ENCODE measurements around the gene LIPG.

Gene LIPG

GRCh38 chr18:49616618-49617328 is 54.9 kb downstream of the LIPG start:
- no peak for DNase-seq

GRCh38 chr18:49617329-49617695 is 55.5 kb downstream of the LIPG start:
- no peak for DNase-seq

DNA sequence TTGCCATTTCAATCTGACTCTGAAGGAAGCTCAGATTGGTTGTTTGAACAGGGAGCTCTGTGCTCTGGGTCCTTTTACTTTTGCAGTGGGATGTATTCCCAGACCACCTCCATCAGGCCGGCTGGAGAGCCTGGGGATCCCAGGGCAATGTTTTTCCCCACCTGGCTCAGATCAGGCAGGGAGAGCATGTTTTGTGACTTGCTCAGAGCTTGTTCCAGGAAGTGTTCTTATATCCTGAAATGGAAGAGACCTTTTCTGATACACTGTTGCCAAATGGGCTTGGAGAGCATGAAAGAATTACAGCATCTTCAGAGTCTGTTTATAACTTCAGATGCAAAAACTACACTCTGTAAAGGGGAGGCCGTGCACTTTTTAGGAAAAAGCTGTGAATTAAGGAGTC is 56.0 kb downstream of the LIPG start:
- DNase-seq: no peak

DNA sequence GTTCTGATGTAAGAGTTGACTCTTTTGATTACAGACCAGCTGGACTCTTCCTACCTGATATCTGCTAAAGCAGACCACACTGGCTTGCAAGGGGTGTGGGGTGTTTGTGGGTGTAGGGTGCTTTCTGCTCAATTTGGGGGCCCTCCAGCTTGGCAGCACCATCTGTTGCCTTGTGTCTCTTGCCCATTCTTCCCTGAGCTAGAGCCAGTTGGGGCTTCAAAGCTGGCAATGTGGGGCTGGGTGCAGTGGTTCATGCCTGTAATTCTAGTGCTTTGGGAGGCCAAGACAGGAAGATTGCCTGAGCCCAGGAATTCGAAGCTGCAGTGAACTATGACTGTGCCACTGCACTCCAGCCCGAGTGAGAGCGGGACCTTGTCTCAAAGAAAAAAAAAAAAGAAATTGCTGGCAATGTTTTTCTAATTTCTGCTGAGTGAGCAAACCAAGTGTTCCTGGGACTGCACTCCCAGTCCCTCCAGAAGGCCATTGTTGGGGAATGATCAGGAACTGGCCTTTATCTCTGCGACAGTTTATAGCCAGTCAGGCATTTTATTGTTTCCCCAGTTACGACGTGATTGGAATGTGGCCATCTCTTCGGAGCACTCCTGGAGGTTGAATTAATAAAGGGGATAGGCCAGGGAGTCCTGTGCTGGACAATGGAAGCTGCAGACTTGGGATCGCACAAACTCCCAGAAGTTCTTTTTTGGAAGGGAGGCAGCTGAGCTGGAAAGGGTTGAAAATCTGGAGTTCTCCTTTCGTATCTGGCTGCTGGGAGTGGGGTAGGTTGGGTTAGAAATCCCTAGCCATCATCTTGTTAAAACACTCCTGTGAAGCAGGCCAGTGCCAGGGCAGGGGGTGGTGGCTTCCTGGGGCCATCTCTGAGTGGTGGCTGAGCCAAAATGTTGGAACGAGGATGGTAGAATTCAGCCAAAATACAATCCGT is 57.2 kb downstream of the LIPG start:
- no peak for DNase-seq

DNA sequence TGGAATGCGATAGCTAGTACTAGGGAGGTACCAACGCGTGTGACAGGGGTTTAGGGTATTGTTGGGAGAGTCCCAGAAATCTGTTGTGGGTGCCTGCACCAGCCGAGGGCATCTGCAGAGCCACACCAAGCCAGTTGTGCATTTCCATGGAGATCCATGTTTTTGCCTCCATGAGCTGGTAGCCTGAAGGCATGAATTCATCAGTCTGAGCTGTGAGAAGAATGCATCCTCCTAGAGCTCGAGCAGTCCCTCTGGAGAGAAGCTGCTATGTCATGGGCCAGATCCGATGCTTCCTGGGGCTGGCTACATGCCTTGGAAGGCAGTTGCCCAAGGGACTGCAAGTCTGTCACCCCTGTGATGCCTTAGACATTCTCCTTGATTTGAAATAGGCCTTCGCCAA is 57.9 kb downstream of the LIPG start:
- no peak for DNase-seq

GRCh38 chr18:49621301-49621700 is 59.4 kb downstream of the LIPG start:
- no peak for DNase-seq

GRCh38 chr18:49621717-49622351 is 60.0 kb downstream of the LIPG start:
- no peak for DNase-seq

GRCh38 chr18:49623571-49623970 is 61.7 kb downstream of the LIPG start:
- no peak for DNase-seq

- DNase-seq: no peak
These were observed 63.3 kb downstream of the LIPG start for GRCh38 chr18:49625021-49625691.

DNA sequence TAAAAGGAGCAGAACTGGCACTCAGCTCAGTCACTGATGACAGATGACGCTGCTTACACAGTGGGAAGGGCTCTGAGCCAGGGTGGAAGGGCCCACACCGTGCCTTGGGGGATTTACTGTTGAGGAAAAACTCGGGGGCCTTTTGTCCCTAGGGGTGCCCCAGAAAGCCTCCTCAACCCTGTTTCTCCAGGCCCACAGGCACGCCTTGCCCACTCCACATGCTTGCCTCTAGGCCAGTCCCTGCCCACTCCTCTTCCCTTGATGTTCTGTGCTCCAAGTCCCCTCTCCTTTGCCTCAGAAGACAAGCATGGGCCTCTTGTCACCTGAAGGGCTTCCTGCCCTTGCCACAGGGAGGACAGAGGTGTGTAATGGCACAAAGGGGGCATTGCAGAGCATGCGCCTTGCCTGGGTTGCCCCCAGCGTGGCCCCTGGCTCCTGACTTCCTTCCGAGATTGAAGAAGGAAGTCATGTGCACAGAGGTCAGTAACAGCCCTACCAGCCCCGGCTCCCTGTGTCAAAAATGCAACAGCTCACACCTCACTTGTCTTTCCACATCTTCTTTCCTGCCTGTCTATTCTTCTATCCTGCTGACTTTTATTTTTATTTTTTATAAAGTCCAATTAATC is 65.1 kb downstream of the LIPG start:
- DNase-seq: no peak

- no peak for DNase-seq
These were observed 66.3 kb downstream of the LIPG start for GRCh38 chr18:49628119-49628518.

DNA sequence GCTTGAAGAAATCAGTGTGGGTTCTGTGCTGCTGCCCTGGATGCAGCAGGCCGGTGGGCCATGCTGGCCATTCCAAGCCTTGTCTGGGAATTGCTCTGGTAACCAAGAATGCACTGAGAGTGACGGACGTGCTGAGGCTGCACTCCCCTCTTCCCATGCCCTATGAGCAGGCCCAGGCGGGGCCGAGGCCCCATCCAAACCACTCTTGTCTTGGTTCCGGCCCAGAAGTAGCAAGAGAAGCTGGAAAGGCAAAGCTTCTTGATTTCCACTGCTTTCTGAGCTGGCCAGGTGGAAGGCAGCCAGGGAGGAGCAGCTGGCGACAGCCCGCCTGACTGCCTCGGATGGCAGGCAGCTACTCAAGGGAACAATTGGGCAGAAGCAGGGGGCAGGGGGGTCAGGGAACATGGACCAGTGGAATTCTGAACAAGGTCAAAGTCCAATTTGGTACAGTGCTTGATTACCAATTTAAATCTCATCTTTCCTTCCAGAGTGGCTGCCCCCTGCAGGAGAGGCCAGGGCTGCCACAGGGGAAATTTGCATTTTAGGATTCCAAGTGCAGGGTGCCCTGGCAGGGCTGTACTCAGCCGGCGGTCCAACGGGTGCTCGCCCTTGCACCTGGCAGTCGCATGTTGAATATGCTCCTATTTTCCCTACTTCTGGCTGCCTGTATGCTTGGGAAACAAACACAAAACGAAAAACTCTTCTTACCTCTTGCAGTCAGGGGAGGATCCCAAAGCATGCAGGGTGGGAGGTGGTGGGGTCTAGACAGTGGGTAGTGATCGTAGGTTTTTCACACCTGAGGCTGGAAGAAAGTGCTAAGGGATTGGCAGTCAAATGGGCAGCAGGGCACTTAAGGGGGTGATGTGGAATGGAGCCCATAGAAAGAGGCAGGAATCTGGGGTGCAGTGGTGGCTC is 67.3 kb downstream of the LIPG start:
- DNase-seq: no peak

DNA sequence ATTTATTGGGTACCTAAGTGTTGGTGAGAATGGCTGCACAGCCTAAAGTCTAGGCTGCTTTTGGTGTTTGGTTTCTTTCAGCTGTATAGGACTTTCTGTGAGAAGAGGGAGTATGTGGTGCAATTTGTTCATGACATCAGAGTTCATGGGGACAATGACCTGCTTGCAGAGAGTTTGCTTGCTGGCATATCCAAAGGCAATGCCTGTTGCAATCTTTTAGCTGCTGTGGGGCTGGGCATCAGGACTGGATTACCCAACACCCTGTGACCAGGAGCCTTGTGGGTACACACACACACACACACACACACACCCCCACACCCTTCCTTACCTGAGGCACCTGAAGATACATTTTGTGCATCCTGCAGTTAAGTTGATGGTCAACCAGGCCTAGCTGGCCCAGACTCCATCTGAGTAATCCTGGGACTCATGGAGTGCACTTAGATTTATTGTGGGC is 68.4 kb downstream of the LIPG start:
- no peak for DNase-seq

DNA sequence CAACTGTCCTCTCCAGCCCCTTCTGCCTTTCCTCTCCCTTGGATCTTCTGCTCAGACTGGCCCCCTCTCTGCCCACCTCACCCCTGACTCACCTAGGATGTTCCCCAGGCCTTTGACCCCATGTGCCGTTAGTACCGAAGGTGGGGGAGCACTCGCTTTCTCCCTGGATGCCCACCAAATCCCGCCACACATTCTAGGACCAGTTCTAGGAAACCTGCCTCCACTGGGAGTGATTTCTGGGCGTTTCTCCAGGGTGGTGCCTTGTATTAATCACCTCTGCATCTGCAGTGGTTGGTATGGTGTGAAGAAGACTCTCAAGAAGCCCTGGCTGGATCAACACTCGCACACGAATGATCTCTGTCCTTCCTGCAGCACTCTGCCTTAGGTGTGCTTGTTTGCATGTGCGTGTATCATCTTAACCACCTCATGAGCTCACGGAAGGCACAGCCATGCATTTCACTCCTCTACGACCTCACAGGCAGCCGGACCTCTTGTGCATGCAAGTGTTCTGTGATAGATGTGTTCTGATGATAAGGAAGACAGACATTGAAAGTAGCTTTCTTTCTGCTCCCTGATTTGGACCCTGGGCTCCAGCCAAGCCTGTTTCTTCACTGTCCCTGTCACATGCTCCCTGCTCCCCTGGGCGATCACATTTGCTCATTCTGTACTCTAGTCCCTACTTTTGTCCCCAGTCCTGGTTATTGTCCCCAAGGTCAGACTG is 69.4 kb downstream of the LIPG start:
- DNase-seq: no peak

- no peak for DNase-seq
These were observed 70.7 kb downstream of the LIPG start for GRCh38 chr18:49632588-49632987.

- no peak for DNase-seq
These were observed 76.4 kb downstream of the LIPG start for GRCh38 chr18:49638209-49638785.

DNA sequence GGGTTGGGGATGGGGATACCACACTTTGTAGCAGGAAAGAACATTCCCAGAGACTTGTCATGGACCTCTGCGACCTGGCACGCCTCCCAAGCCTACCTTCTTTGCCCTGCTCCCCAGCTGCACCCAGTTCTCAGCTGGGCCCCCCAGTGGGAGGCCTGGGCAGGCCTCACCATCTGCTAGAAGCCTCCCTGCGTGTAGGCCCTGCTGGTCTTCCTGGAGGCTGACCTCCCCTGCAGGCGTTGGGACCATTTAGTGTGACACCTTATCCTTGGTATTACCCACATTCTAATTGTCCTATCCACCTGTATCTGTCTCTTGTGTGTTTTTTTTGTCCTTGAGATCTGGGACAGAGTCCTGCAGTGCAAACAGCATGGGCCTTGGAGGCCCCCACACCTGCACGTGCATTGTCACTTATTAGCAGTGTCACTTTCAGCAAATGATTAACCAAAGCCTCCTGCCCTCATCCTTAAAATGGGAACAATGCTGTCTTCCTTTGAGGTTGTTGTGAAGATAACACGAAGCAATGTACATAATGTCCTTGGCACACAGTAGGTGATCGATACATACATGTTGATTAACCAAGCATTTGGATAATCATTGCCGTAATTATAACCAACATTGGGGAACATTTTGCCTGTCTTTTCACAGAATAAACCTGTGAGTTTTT is 77.2 kb downstream of the LIPG start:
- DNase-seq: no peak

- no peak for DNase-seq
These were observed 78.0 kb downstream of the LIPG start for GRCh38 chr18:49639643-49640391.

DNA sequence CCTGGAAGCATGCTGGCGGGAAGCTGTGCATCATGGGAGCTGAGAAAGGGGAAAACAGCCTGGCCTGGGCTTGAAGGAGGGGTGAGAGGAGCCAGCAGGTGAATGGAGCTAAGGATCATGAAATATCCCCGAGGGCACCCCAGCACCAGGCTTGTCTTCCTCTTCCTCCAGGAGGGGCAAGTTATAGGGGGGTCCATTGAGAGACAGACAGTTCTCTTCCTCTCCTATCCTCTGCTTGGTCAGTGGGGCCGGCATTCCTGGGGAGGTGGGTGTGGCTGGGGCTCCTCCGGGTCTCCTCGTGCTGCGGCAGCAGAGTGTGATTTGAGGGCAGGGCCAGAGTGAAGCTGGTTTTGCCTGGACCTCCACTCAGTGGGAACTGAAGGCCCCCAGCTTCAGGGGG is 78.9 kb downstream of the LIPG start:
- no peak for DNase-seq

Data from activated CD4-positive, alpha-beta T cell treated with anti-CD3 and anti-CD28 coated beads for 48 hours (primary cell).